ENCODE data around the gene TADA2B.
"Not testable (repeated sequence)": the region's sequence is repeated elsewhere in the genome, so short reads cannot be mapped to it uniquely, and the experiment has no call there.

Gene TADA2B

GRCh38 chr4:7079483-7079882 lies 36.3 kb downstream of the TADA2B start:
- DNase-seq (ENCODE audit: low read depth) = not testable (repeated sequence)

- not testable (repeated sequence) for DNase-seq (ENCODE audit: low read depth)
Observed at GRCh38 chr4:7079909-7080308, 36.7 kb downstream of the TADA2B start.

- DNase-seq (ENCODE audit: low read depth) = no peak
Observed at GRCh38 chr4:7083597-7084563, 40.7 kb downstream of the TADA2B start.

GRCh38 chr4:7084564-7084961 lies 41.4 kb downstream of the TADA2B start:
- not testable (repeated sequence) for DNase-seq (ENCODE audit: low read depth)

DNA sequence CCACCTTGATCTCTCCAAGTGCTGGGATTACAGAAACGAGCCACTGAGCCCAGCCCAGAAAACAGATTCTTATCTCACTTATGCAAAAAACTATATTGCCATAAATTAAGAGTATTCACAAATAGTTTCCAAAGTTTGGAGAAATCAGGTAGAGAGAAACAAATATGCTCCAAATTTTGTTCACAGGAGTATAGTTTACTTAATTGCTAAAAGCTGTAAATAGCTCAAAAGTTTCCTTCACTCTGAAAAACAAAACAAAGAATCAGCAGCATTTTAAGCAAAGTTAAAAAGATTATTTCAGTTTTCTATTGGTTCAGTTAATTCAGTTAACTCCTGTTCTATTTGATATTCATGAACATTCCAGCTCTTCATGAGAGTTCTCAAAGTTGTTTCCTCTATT lies 43.2 kb downstream of the TADA2B start:
- no peak for DNase-seq (ENCODE audit: low read depth)

DNA sequence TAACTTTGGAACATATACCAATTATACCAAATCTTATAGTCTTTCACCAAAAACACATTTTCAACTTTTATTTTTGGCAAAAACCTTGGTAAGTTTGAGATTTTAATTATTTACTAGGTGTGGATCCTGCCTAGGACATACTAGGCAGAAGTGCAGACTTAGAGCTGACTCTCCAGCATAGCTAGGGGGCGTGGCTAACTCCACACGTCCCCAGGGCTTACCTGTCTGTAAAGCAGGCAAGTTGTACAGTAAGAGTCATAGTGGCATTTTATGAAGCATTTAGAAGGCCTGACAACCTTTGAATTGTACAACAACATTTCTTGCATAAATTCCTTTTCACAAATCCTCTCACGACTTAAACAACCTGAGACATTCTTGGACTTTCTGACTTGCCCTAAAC lies 43.9 kb downstream of the TADA2B start:
- no peak for DNase-seq (ENCODE audit: low read depth)

GRCh38 chr4:7089213-7089986 lies 46.2 kb downstream of the TADA2B start:
- DNase-seq (ENCODE audit: low read depth) = no peak

- DNase-seq (ENCODE audit: low read depth) = no peak
Observed at GRCh38 chr4:7092026-7092425, 48.9 kb downstream of the TADA2B start.

DNA sequence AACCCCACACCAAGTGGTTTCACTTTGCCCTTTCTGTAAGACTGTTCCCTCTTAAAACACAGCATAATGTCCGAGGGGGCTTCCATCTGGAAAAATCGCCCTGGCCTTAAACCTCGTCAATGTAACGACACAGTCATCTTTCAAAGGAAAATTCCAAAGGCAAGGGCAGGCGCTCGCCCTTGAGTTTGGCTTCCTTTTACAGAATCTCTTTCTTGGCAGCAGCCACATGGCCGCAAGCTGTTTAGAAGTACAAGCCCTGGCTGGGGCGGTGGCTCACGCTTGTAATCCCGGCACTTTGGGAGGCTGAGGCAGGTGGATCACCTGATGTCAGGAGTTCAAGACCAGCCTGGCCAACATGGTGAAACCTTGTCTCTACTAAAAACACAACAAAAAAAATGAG lies 51.7 kb downstream of the TADA2B start:
- no peak for DNase-seq (ENCODE audit: low read depth)

DNA sequence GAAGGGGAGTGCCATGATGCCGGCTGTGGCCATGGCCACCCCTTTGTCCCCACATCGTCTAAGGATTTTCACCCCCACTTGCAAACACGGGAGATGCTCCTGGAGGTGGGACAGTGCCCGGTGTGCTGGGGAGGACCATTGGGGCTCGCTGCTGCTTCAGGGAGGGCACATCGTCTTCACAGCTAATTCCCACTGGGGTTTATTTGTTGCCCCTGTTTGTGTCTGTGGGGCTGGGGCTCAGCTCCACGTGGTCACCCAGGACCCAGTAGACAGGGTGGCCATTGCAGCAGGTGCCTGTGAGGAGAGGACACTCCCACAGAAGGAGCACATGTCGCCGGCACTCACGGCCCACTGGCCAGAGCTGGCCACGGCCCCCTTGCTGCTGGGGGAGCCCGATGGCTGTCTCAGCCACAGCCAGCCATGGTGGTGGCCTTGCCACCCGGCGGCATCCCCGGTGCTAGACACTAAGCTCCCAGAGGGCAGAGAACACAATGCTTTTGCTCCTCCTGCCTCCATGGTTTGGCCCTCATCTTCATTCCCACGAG lies 52.5 kb downstream of the TADA2B start:
- no peak for DNase-seq (ENCODE audit: low read depth)

DNA sequence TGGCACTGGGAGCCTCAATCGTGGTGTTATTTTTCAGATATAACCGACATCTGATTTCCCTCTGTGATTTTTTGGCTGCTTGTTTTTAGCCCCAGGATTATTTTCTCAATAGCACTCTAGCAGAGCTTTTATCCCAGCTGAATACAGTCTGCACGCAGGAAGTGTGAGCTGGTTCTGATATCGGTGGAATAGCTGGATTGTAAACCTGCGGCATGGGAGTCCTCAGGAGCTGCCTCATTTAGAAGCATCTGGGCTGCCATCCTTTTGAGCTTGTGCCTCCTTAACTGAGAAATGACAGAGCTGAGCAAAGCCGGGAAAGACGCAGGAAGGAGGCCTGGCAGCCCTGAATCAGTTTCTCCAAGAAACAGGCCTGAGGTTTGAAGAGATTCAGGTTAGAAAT lies 53.1 kb downstream of the TADA2B start:
- DNase-seq (ENCODE audit: low read depth) = no peak

DNA sequence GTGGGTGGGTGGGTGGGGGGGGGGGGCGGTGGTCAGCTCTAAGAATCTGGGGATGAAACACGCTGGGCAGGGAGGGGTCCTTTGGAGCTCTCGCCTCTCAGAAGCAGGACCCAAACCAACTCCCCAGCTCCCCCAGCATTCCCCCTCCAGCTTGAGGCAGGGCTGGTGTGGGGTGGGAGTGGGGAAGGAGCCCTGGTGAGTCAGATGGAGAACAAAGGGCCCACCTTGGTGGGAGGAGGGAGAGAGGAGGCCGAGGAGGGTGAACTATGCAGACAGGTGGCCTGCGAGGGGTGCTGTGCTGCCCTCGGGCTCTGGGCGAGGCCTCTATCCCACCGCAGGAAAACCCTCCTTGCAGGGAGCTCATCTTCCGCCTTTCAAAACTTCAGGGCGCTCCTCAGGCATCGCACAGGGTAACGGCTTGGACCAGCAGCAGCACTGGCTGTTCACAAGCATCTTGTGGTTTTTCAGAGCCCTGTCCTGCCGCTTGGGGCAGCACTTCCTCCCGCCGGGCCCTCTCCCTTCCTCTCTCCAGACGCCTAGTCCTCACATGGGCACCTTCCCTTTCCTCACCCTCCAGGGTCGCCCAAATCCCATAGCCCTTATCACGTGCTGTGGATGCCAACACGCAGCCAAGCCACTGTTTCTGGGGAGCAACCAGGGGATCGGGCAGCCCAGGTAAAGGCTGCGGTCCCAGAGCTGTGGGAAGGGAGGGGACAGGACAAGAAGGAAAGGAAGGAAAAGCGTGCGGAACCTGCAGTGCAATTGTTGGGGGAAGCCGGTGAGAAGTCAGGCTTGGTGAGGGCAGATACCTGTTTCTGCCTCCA lies 58.7 kb downstream of the TADA2B start:
- no peak for DNase-seq (ENCODE audit: low read depth)

DNA sequence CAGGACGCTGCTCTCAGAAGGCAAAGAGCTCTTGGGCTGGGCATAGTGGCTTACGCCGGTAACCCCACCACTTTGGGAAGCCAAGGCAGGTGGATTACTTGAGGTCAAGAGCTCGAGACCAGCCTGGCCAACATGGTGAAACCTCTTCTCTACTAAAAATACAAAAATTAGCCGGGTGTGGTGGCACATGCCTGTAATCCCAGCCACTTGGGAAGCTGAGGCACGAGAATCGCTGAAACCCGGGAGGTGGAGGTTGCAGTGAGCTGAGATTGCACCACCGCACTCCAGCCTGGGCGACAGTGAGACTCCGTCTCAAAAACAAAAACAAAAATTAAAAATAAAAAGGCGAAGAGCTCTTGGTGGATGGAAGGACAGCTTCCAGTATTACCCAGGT lies 59.3 kb downstream of the TADA2B start:
- DNase-seq (ENCODE audit: low read depth) = not testable (repeated sequence)

- DNase-seq (ENCODE audit: low read depth) = peak; percentile 71
Observed at GRCh38 chr4:7103031-7103606, 59.9 kb downstream of the TADA2B start.

DNA sequence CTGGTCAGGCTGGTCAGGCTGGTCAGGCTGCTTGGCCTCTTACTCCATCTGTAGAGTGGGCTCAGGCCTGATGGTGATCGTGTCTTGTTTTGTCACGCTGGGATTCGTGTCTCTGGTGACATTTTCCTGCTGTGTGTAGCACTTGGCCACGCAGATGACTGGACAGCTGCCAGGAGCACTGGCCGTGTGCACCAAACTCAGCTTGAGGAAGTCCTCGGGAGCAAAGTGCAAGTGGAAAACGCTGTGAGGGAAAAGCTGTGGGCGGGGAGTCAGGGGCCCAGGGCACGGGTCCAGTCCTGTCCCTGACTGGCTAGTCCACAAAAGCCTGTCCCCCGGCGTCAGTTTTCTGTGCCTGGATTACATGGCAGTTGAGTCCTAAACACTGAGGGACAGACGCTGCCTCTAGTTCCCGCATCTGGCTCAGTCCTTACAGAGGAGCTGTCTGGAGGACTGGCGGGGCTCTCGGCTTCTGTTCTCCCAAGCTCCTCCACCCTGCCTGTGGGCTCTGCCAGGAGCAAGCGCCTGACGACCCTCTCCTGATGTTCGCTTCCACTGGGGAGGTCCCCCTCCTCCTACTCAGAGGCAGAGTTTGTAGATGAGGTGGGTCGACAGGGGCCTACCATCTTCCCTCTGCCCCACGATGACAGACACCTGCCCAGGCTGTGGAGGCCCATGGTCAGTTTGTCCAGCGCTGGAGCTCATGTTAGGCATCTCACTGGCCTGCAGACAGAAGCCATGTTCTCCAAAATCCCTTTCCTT lies 60.6 kb downstream of the TADA2B start:
- no peak for DNase-seq (ENCODE audit: low read depth)

DNA sequence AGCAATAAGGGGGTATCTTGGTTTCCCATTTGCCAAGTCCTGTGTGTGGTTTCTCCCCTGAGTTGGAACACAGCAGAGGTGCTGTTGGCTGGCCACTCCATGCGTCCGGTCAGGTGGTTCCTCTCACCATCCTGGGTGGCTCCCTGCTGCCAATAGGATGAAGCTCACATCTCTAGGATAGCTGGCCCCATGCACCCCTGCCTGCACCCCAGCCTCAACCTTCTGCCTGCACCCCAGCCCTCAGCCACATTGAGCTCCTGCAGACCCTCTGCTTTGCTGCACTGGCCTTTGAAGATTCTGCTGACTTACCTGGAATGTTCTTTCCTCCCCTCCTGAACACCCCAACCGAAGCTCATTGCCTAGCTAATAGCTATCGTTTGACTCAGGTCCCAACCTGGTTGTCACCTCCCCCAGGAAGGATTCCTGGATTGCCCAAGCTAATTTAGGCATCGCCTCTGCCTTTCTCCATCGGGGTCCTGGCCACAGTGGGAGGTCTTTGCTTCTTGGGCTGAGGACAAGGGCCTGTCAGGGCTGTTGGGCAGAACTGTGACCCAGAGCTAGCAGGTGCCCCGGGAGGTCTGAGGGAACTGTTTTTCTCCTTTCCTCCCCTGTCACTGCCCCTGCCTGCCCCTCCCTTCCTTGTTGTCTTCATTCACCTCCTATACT lies 61.3 kb downstream of the TADA2B start:
- DNase-seq (ENCODE audit: low read depth) = no peak

DNA sequence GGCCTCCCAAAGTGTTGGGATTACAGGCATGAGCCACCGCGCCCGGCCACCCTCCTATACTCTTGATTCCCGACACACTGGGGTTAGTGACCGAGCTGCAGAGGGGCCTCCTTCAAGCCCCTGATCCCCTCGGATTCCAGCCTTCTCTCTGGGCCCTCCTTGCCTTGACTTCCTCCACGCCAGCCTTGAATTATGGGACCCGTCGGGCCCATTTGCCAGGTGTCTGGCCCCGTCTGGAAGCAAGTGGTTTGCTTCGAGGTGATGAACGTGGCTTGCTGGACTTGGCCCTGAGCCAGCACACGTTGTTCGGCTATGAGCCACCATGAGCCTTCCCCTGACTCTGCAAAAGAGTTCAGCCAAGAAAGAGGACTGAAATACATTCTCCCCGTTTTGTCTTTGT lies 62.1 kb downstream of the TADA2B start:
- DNase-seq (ENCODE audit: low read depth) = no peak

DNA sequence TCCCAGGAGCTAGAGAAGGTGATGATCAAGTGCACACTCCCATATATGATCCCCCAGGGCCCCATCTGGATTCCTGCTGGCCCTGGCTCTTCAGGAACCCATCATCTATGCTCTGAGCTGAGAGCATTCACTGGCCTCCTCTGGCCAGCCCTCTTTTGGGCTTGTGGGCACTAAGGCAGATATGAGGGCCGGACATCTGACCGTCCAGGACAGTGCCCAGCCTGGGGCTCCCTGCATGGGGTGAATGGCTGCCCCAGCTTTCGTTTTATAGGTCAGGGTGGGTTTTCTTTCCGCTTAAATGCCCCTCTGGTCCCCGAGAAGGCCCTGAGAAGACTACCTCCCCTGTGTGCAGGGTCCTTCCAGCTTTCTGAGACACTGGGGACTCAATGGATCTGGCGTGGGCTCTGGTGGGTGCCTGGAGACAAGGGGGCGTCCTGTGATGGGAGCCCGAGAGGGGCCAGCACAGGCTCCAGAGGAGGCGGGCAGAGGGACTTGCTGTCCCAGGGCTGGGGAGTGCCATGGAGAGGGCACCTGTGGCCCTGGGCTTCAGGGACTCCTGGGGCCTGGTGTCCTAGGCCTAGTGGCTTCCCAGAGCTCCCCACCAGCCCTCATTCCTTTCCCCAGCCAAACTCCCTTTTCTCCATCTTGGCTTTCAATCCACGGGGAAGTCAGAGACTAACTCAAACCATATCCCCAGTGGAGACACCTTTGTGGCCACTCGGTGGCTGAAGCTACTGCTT lies 64.2 kb downstream of the TADA2B start:
- DNase-seq (ENCODE audit: low read depth) = no peak

Data from T follicular helper cell (primary cell).